Panc1 (cell line): ENCODE data around the gene TNIK. TPM values are rescaled to one million over a fixed set of nuclear protein-coding genes. Genes with fewer than 3 reads are reported as not detected.

ENCODE experiments used
- ATAC-seq: fragments of 200-7000 bp; cut with Tn5 transposase; 2 replicates; pipeline ENCODE4 v1.9.1; 2020; ENCODE audit warnings: mild to moderate bottlenecking, moderate library complexity
- BruUV-seq: library from RNA; stranded (reverse); fragments of 400-500 nt; replicated peaks from 2 replicates; lab custom pipeline; 2021; lab: Mats Ljungman, UMichigan
- CTCF ChIA-PET: fragments of 300-600 bp; sonication (Branson Sonifier 250); formaldehyde crosslinking; loops from one replicate; lab custom pipeline; 2022; ENCODE audit warnings: antibody characterized with exemption; lab: Charles Lee
- POLR2A ChIA-PET: fragments of 300-600 bp; sonication (Branson Sonifier 250); formaldehyde crosslinking; loops from one replicate; lab custom pipeline; 2022; ENCODE audit warnings: antibody characterized with exemption; lab: Charles Lee
- DNase-seq: peaks from one replicate; pipeline ENCODE4 v3.0.0-alpha.2; 2010; ENCODE audit warnings: low read depth, low spot score
- H3K27ac ChIP-seq: 2 replicates; pipeline ENCODE4 v1.5.1; 2011; ENCODE audit warnings: mild to moderate bottlenecking, low read length, inconsistent platforms
- H3K27me3 ChIP-seq: fragments of 200-500 bp; sonication (Bioruptor generic); 2 replicates; pipeline ENCODE4 v1.6.0; 2014; ENCODE audit warnings: low read length, inconsistent platforms; ENCODE audit not compliant: control insufficient read depth, insufficient read depth
- H3K36me3 ChIP-seq: fragments of 200-500 bp; sonication (Bioruptor generic); 2 replicates; pipeline ENCODE4 v1.5.1; 2014; ENCODE audit warnings: inconsistent platforms, mild to moderate bottlenecking, low read length, moderate library complexity; ENCODE audit not compliant: control insufficient read depth, insufficient read depth
- H3K4me1 ChIP-seq: 2 replicates; pipeline ENCODE4 v1.5.1; 2011; ENCODE audit warnings: inconsistent platforms, mild to moderate bottlenecking, low read length, moderate library complexity; ENCODE audit not compliant: control insufficient read depth, insufficient read depth
- H3K4me3 ChIP-seq, 2 experiments: 2 replicates each; pipeline ENCODE4 v1.5.1; 2011 to 2012; ENCODE audit warnings: low read depth in 2 of 2, low read length in 2 of 2, mild to moderate bottlenecking in 2 of 2, inconsistent platforms in 1 of 2, moderate library complexity in 1 of 2
- H3K9me3 ChIP-seq: fragments of 200-500 bp; sonication (Bioruptor generic); 2 replicates; pipeline ENCODE4 v1.5.1; 2014; ENCODE audit warnings: low read depth, mild to moderate bottlenecking, inconsistent platforms, low read length, moderate library complexity; ENCODE audit not compliant: control insufficient read depth, insufficient read depth
- POLR2AphosphoS5 ChIP-seq: IDR thresholded peaks from 2 replicates; pipeline ENCODE4 v1.6.1; 2012; ENCODE audit warnings: mild to moderate bottlenecking, low read depth, low read length, moderate library complexity
- SIN3A ChIP-seq: IDR thresholded peaks from 2 replicates; pipeline ENCODE4 v1.6.1; 2012; ENCODE audit warnings: low read depth, mild to moderate bottlenecking, low read length, moderate library complexity, borderline replicate concordance; ENCODE audit not compliant: insufficient read depth
- TCF7L2 ChIP-seq: IDR thresholded peaks from 2 replicates; pipeline ENCODE4 v1.6.1; 2011; ENCODE audit warnings: mild to moderate bottlenecking, low read depth, low read length, inconsistent platforms
- in situ Hi-C: cut with HindIII; loops from 2 replicates; pipeline ENCODE4 v1.10.0; 2016; ENCODE audit warnings: low sequenced_read_pairs, low pct_unique_long_range_greater_than_20kb
- intact Hi-C: fragments of 100-400 bp; cut with micrococcal nuclease; formaldehyde crosslinking; loops from one replicate; pipeline ENCODE4 v1.10.0; 2022; ENCODE audit not compliant: unreplicated experiment
- total RNA-seq: library from RNA; stranded (reverse); gene quantifications from one replicate; pipeline ENCODE4 v1.2.1, GENCODE V29; 2021; ENCODE audit not compliant: unreplicated experiment
- TF ChIP-seq, protein P1 (sequence below): fragments of 450-650 bp; IDR thresholded peaks from 2 replicates; pipeline ENCODE4 v1.5.1; 2017; ENCODE audit warnings: mild to moderate bottlenecking
- TF ChIP-seq, protein P2 (sequence below), 2 experiments: IDR thresholded peaks; 2 replicates each; pipeline ENCODE4 v1.6.1; 2011 to 2012; ENCODE audit warnings: low read depth in 2 of 2, control low read depth in 1 of 2, low read length in 1 of 2, mild to moderate bottlenecking in 1 of 2, moderate library complexity in 1 of 2; ENCODE audit not compliant: insufficient read depth in 1 of 2

The TNIK gene
- total RNA-seq, 1 experiment from 2014 or later: 1.9 TPM

DNA sequence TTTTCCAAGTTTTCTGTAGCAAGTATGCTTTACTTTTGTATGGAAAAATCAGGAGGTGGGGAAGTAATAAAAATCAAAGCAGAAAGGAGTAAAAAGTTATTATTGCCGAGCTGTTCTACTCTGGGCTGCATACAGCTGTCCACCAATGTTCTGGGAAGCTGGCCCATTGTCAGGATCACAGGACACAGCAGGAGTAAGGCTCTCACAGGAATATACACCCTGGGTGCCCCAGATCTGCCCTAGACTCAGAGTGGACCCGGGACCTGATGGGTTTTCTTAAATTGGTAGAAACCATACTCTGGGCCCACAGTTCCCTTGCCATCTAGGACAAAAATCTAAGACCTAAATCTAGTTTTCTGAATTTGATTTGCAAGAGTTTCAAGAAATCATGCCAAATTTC, 60.4 kb downstream of the TNIK start:
- no peak for DNase-seq
- CTCF ChIA-PET: no interaction called here

DNA sequence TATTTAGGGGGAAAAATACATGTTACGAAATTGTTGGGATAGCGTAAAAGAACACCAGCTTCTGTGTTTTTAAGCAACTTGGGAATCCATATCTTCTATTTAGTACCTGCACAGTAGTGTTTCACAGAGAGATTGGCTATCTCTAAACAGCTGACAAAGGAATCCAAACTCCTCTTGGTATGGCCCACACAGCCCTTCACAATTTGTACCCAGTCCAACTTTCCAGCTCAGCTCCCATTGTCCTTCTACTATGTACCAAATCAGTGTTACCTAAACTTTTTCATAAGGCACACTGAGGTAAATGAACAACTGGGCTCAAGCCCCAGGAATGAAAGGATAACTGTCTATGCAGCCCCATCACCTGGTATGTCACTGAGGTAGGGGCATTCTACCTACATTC, 61.9 kb downstream of the TNIK start:
- no peaks in the 10 kb centered on the region for H3K36me3 ChIP-seq
- in situ Hi-C loops (no loop called here), intact Hi-C loops (no loop called here)
- TF ChIP-seq, protein P1, sequence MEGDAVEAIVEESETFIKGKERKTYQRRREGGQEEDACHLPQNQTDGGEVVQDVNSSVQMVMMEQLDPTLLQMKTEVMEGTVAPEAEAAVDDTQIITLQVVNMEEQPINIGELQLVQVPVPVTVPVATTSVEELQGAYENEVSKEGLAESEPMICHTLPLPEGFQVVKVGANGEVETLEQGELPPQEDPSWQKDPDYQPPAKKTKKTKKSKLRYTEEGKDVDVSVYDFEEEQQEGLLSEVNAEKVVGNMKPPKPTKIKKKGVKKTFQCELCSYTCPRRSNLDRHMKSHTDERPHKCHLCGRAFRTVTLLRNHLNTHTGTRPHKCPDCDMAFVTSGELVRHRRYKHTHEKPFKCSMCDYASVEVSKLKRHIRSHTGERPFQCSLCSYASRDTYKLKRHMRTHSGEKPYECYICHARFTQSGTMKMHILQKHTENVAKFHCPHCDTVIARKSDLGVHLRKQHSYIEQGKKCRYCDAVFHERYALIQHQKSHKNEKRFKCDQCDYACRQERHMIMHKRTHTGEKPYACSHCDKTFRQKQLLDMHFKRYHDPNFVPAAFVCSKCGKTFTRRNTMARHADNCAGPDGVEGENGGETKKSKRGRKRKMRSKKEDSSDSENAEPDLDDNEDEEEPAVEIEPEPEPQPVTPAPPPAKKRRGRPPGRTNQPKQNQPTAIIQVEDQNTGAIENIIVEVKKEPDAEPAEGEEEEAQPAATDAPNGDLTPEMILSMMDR: no peak
- no peak for TF ChIP-seq TCF7L2
- TF ChIP-seq, protein P2, sequence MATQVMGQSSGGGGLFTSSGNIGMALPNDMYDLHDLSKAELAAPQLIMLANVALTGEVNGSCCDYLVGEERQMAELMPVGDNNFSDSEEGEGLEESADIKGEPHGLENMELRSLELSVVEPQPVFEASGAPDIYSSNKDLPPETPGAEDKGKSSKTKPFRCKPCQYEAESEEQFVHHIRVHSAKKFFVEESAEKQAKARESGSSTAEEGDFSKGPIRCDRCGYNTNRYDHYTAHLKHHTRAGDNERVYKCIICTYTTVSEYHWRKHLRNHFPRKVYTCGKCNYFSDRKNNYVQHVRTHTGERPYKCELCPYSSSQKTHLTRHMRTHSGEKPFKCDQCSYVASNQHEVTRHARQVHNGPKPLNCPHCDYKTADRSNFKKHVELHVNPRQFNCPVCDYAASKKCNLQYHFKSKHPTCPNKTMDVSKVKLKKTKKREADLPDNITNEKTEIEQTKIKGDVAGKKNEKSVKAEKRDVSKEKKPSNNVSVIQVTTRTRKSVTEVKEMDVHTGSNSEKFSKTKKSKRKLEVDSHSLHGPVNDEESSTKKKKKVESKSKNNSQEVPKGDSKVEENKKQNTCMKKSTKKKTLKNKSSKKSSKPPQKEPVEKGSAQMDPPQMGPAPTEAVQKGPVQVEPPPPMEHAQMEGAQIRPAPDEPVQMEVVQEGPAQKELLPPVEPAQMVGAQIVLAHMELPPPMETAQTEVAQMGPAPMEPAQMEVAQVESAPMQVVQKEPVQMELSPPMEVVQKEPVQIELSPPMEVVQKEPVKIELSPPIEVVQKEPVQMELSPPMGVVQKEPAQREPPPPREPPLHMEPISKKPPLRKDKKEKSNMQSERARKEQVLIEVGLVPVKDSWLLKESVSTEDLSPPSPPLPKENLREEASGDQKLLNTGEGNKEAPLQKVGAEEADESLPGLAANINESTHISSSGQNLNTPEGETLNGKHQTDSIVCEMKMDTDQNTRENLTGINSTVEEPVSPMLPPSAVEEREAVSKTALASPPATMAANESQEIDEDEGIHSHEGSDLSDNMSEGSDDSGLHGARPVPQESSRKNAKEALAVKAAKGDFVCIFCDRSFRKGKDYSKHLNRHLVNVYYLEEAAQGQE (IDR thresholded peaks at IDR 0.05; ENCODE audit: insufficient read depth in 1 of 2, low read depth in 2 of 2, low read length in 1 of 2): no peak
- no peak for TF ChIP-seq POLR2AphosphoS5
- CTCF ChIA-PET: no interaction called here
- no peaks in the 10 kb centered on the region for H3K9me3 ChIP-seq
- POLR2A ChIA-PET: no interaction called here
- DNase-seq (no peak), ATAC-seq (no peak)
- peaks cover 2% of the 10 kb centered on the region; the same call in 1 of the 2 replicates for H3K27me3 ChIP-seq
- no peak overlapping the region for H3K4me3 ChIP-seq
- BruUV-seq: no TSS peak
- no peaks in the 10 kb centered on the region for H3K4me1 ChIP-seq
- H3K27ac ChIP-seq: no peak overlapping the region

More for the DNA sequence above, 60.4 kb downstream of the TNIK start:
- POLR2A ChIA-PET: no interaction called here
- no TSS peak for BruUV-seq
- Histone ChIP-seq H3K36me3 (no peaks in the 10 kb centered on the region), H3K9me3 (no peaks in the 10 kb centered on the region), H3K4me1 (no peaks in the 10 kb centered on the region), H3K4me3 (no peak overlapping the region), H3K27me3 (peaks cover 5% of the 10 kb centered on the region), H3K27ac (no peak overlapping the region)
- TF ChIP-seq, protein P1: no peak
- TF ChIP-seq, protein P2 (IDR thresholded peaks at IDR 0.05; ENCODE audit: insufficient read depth in 1 of 2, low read depth in 2 of 2, low read length in 1 of 2): no peak
- TF ChIP-seq TCF7L2: no peak
- TF ChIP-seq SIN3A: no peak
- TF ChIP-seq POLR2AphosphoS5: no peak
- in situ Hi-C loops: no loop called here
- intact Hi-C loops: no loop called here
- no peak for ATAC-seq
